Stimulated activated naive CD8-positive, alpha-beta T cell treated with anti-CD3 and anti-CD28 coated beads, Interleukin-15, amount 100 ng/mL, for 72 hours (primary cell): Measurements from ENCODE around the gene CLEC16A.
A peak's percentile ranks its signal among the peaks of the same experiment; 100 is the strongest.

ENCODE experiments used
- ATAC-seq: fragments of 150-1000 bp; cut with Tn5 transposase; 2 replicates; pipeline ENCODE4 v1.10.0; 2021; ENCODE audit warnings: mild to moderate bottlenecking, moderate library complexity
- DNase-seq, 2 donors: peaks; one replicate each; pipeline ENCODE4 v3.0.0; 2021 to 2022
- H3K27ac Mint-ChIP-seq, 2 donors: one replicate each; pipeline ENCODE4 v1.8.0; 2022; ENCODE audit warnings: mild to moderate bottlenecking in 2 of 2, mixed read lengths in 2 of 2, moderate library complexity in 2 of 2
- H3K27me3 Mint-ChIP-seq: one replicate; pipeline ENCODE4 v1.8.0; 2022; ENCODE audit warnings: mixed read lengths
- H3K4me1 Mint-ChIP-seq: one replicate; pipeline ENCODE4 v1.8.0; 2022; ENCODE audit warnings: mild to moderate bottlenecking, mixed read lengths
- H3K4me3 Mint-ChIP-seq, 2 donors: one replicate each; pipeline ENCODE4 v1.8.0; 2022; ENCODE audit warnings: mild to moderate bottlenecking in 2 of 2, mixed read lengths in 2 of 2, moderate library complexity in 1 of 2
- H3K9me3 Mint-ChIP-seq, 2 donors: one replicate each; pipeline ENCODE4 v1.8.0; 2022; ENCODE audit warnings: mixed read lengths in 2 of 2

CLEC16A gene

GRCh38 chr16:11128211-11129141 is 184.1 kb downstream of the CLEC16A start:
- H3K9me3 Mint-ChIP-seq = no peaks in the 10 kb centered on the region
- H3K4me1 Mint-ChIP-seq = peaks cover 64% of the 10 kb centered on the region
- DNase-seq (no peak), ATAC-seq (no peak)
- peak overlapping the region; percentile 82 to 94 for H3K27ac Mint-ChIP-seq
- no peaks in the 10 kb centered on the region for H3K27me3 Mint-ChIP-seq
- H3K4me3 Mint-ChIP-seq = peak overlapping the region in 1 of 2 donors; percentile 16

- Mint-ChIP-seq H3K27ac (no peak overlapping the region), H3K9me3 (no peaks in the 10 kb centered on the region), H3K27me3 (no peaks in the 10 kb centered on the region), H3K4me1 (peaks cover 64% of the 10 kb centered on the region), H3K4me3 (no peak overlapping the region)
- no peak for DNase-seq
- ATAC-seq = no peak
These were observed 185.0 kb downstream of the CLEC16A start for GRCh38 chr16:11129378-11129781.

GRCh38 chr16:11130978-11131665 is 186.8 kb downstream of the CLEC16A start:
- Mint-ChIP-seq H3K27ac (peak overlapping the region; percentile 54 to 85), H3K4me1 (peaks cover 66% of the 10 kb centered on the region), H3K9me3 (no peaks in the 10 kb centered on the region), H3K4me3 (no peak overlapping the region), H3K27me3 (no peaks in the 10 kb centered on the region)
- DNase-seq (no peak), ATAC-seq (no peak)

- peak overlapping the region in 1 of 2 donors; percentile 3 for H3K4me3 Mint-ChIP-seq
- DNase-seq = no peak
- ATAC-seq = no peak
- no peaks in the 10 kb centered on the region for H3K27me3 Mint-ChIP-seq
- H3K9me3 Mint-ChIP-seq = no peaks in the 10 kb centered on the region
- peaks cover 66% of the 10 kb centered on the region for H3K4me1 Mint-ChIP-seq
- peak overlapping the region; percentile 54 to 57 for H3K27ac Mint-ChIP-seq
These were observed 187.3 kb downstream of the CLEC16A start for GRCh38 chr16:11131706-11132105.

- Mint-ChIP-seq H3K4me3 (no peak overlapping the region), H3K27ac (peak overlapping the region in 1 of 2 donors; percentile 63), H3K9me3 (no peaks in the 10 kb centered on the region), H3K27me3 (no peaks in the 10 kb centered on the region), H3K4me1 (peaks cover 72% of the 10 kb centered on the region)
- ATAC-seq (no peak), DNase-seq (no peak)
These were observed 189.1 kb downstream of the CLEC16A start for GRCh38 chr16:11133344-11133943.

- ATAC-seq = no peak
- peaks cover 72% of the 10 kb centered on the region for H3K4me1 Mint-ChIP-seq
- no peaks in the 10 kb centered on the region for H3K27me3 Mint-ChIP-seq
- H3K27ac Mint-ChIP-seq = no peak overlapping the region
- no peak overlapping the region for H3K4me3 Mint-ChIP-seq
- no peak for DNase-seq
- H3K9me3 Mint-ChIP-seq = no peaks in the 10 kb centered on the region
These were observed 190.5 kb downstream of the CLEC16A start for GRCh38 chr16:11134722-11135463.

GRCh38 chr16:11135464-11135973 is 191.2 kb downstream of the CLEC16A start:
- Mint-ChIP-seq H3K27me3 (no peaks in the 10 kb centered on the region), H3K27ac (no peak overlapping the region), H3K4me3 (no peak overlapping the region), H3K9me3 (no peaks in the 10 kb centered on the region), H3K4me1 (peaks cover 72% of the 10 kb centered on the region)
- no peak for ATAC-seq
- DNase-seq = no peak

- Mint-ChIP-seq H3K4me3 (no peak overlapping the region), H3K27ac (no peak overlapping the region), H3K4me1 (peaks cover 72% of the 10 kb centered on the region), H3K27me3 (no peaks in the 10 kb centered on the region), H3K9me3 (no peaks in the 10 kb centered on the region)
- ATAC-seq = no peak
- DNase-seq = no peak
These were observed 192.2 kb downstream of the CLEC16A start for GRCh38 chr16:11136600-11136999.

GRCh38 chr16:11138022-11138768 is 193.8 kb downstream of the CLEC16A start:
- no peak for ATAC-seq

GRCh38 chr16:11138769-11139325 is 194.5 kb downstream of the CLEC16A start:
- Mint-ChIP-seq H3K4me1 (peaks cover 71% of the 10 kb centered on the region), H3K9me3 (no peaks in the 10 kb centered on the region), H3K27ac (no peak overlapping the region), H3K27me3 (no peaks in the 10 kb centered on the region), H3K4me3 (peak overlapping the region in 1 of 2 donors; percentile 37)
- DNase-seq (no peak), ATAC-seq (no peak)

More at GRCh38 chr16:11138022-11138768, 193.8 kb downstream of the CLEC16A start:
- H3K27ac Mint-ChIP-seq = no peak overlapping the region
- H3K27me3 Mint-ChIP-seq = no peaks in the 10 kb centered on the region
- no peaks in the 10 kb centered on the region for H3K9me3 Mint-ChIP-seq
- DNase-seq = no peak
- peaks cover 68% of the 10 kb centered on the region for H3K4me1 Mint-ChIP-seq
- no peak overlapping the region for H3K4me3 Mint-ChIP-seq

- Mint-ChIP-seq H3K9me3 (no peaks in the 10 kb centered on the region), H3K27me3 (no peaks in the 10 kb centered on the region), H3K4me3 (peak overlapping the region; percentile 67 to 82), H3K27ac (peak overlapping the region; percentile 81 to 85), H3K4me1 (peaks cover 71% of the 10 kb centered on the region)
- DNase-seq (no peak), ATAC-seq (no peak)
These were observed 195.1 kb downstream of the CLEC16A start for GRCh38 chr16:11139326-11140097.

- peak overlapping the region; percentile 84 to 85 for H3K27ac Mint-ChIP-seq
- ATAC-seq (peak; percentile 81), DNase-seq (peak; percentile 31 to 42)
- no peaks in the 10 kb centered on the region for H3K27me3 Mint-ChIP-seq
- H3K4me3 Mint-ChIP-seq = peak overlapping the region; percentile 67 to 82
- H3K4me1 Mint-ChIP-seq = peaks cover 71% of the 10 kb centered on the region
- no peaks in the 10 kb centered on the region for H3K9me3 Mint-ChIP-seq
These were observed 195.7 kb downstream of the CLEC16A start for GRCh38 chr16:11140098-11140375.

- Mint-ChIP-seq H3K27ac (peak overlapping the region; percentile 67 to 84), H3K4me1 (peaks cover 71% of the 10 kb centered on the region), H3K4me3 (peak overlapping the region in 1 of 2 donors; percentile 82), H3K9me3 (no peaks in the 10 kb centered on the region), H3K27me3 (no peaks in the 10 kb centered on the region)
- no peak for ATAC-seq
- no peak for DNase-seq
These were observed 196.1 kb downstream of the CLEC16A start for GRCh38 chr16:11140466-11140865.

- H3K27ac Mint-ChIP-seq = peak overlapping the region in 1 of 2 donors; percentile 67
- H3K27me3 Mint-ChIP-seq = no peaks in the 10 kb centered on the region
- no peak overlapping the region for H3K4me3 Mint-ChIP-seq
- no peak for DNase-seq
- H3K9me3 Mint-ChIP-seq = no peaks in the 10 kb centered on the region
- H3K4me1 Mint-ChIP-seq = peaks cover 67% of the 10 kb centered on the region
- ATAC-seq = no peak
These were observed 196.5 kb downstream of the CLEC16A start for GRCh38 chr16:11140867-11141266.
